Smooth muscle cell of the brain vasculature (primary cell): ENCODE results near the gene PLD4.

Source experiments
- DNase-seq: peaks from one replicate; pipeline ENCODE4 v3.0.0-alpha.2; 2012; ENCODE audit warnings: low read depth, low spot score

PLD4 gene

DNA sequence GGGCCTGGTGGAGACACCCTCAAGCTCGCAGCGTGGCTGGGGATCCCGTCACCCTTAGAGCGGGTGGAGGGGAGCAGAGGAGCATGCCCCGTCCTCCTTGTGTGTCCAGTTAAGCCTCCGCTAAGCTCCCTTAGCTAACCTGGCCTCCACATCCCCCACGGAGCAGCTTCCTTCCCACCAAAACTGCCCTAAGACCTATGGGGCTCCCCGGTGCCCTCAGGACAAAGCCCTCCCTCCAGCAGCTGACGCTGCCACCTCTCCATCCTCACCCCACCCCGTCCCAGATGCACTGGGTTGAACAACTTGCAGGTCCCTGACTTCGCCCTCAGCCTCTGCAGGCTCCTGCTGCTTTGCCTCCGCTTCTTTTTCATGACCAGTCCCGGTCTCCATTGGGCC lies 49.5 kb downstream of the PLD4 start:
- no peak for DNase-seq

DNA sequence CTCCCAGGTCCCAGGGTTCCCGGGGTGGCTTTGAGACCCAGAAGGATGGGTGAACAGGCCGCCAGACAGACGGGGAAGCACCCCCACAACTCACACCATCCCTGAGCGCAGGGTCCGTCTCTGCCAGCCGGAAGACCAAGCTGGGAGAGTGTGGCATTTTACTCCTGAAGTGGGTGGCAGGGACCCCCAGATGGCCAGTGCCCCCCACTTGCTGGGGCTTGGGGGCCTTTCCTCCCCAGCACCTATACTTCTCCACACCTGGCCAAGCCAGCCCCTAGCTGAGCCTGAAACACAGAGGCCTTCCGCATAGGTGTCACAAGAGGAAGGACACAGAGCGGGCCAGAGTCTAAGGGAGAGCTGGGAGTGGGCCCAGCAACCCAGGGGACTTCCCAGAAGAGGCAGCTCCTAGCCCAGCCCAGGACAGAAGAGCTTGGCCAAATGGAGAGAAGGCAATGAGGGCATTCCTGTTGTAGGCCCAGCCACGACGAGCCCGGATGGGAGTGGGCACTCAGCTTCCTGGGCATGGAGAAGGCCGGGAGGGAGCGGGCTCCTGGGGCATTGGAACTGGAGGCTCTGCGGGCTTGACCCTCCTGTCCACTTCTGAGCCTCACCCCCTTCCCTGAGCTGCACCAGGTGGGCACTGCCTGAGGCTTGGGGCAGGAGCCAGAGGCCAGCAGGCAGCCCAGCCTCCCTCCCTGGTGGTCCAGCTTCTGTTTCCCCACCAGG lies 50.1 kb downstream of the PLD4 start:
- DNase-seq = no peak

DNA sequence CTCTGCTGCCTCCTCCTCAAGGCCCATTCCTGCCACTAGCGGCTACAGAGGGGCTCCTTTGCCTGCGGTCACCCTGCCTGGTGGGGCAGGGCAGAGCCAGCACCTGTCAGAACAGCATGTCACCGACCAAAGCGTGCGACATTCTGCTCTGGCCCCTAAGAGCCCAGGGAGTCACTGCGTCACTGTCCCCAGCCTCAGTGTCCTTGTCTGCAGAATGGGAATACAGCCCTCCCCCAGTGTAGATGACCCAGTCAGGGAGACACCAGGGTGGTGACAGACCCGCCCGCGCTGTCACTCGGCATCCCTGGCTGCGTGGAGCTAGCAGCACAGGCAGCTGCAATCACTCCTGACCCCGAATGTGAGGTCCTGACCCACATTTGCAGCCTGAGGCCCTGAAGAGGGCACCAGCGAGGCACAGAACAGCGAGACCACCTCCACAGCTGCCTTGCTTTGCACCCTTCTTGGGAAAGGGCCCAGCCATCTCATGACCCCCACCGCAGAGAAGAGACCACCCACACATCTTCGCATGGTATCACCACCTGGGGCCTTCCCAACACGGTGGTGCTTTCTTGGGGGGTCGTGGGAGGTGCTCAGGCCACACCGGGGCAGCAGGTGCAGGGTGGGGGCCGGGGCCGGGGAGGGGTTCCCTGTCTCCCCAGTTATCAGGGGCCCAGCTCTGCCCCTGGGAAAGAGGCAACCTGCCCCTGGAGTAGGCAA lies 51.0 kb downstream of the PLD4 start:
- no peak for DNase-seq

DNA sequence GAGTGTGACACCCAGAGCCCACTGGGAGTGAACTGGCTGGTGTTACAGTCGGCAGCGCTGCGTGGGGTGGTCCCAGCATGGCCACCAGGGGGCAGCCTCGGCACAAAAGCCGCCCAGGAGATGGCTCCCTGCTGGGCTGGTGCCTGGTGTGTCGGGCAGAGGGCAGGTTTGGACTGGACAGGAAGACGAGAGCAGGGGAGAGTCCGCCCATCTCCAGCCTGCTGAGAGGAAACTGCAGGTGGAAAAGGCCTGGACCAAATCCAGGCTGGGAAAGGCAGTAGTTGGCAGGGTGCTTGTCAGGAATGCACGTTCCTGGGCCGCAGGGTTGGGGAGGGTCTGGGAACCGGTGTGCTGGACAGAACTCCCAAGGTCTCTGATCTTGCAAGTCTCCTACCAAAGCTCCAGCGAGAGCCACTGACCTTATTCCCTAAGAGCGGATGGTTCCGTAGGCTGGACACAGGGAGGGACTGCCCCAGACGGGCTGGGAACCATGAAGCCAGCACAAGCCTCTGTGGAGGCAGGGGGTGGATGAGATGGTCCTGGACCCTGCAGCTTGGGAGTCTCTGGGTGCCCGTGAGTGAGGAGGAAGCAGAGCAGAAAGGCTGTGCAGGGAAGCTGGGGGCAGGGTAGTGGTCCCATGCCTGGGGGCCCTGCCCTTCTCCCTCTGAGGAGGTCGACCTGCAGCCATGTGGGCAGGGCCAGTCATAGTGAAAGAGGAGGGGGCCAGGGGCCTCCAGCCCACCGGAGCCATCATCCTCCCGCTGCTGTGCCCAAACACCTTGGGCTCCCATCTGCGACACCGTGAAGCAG lies 51.7 kb downstream of the PLD4 start:
- no peak for DNase-seq

DNA sequence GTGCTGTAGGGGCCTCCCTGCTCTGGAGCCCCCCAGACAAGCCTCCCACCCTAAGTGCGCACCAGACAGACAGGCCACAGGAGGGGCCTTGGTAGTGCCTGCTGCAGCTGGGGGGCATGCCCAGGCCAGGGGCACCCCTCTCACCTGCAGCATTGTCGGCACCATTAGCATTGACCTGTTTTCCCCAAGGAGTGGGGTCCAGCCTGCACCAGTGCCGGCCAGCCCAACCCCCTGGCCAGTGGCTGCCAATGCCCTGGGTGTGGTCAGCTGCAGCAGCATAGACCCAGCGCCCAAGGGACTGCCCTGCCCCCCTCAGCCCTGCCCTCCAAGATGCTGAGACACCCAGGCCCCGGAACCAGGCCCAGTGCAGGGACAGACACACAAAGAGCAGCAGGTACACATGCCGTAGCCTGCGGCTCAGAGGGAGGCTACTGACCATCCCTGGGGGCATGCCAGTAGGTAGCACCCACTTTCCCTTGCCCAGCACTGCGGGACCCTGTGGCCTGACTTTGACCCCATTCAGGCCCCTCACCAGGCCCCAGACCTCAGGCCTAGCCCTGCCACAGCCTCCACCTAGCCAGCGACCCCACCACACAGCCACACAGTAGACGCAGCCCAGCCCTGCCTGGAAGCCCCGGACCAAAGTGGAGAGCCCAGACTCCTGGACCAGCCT lies 52.5 kb downstream of the PLD4 start:
- DNase-seq = no peak

DNA sequence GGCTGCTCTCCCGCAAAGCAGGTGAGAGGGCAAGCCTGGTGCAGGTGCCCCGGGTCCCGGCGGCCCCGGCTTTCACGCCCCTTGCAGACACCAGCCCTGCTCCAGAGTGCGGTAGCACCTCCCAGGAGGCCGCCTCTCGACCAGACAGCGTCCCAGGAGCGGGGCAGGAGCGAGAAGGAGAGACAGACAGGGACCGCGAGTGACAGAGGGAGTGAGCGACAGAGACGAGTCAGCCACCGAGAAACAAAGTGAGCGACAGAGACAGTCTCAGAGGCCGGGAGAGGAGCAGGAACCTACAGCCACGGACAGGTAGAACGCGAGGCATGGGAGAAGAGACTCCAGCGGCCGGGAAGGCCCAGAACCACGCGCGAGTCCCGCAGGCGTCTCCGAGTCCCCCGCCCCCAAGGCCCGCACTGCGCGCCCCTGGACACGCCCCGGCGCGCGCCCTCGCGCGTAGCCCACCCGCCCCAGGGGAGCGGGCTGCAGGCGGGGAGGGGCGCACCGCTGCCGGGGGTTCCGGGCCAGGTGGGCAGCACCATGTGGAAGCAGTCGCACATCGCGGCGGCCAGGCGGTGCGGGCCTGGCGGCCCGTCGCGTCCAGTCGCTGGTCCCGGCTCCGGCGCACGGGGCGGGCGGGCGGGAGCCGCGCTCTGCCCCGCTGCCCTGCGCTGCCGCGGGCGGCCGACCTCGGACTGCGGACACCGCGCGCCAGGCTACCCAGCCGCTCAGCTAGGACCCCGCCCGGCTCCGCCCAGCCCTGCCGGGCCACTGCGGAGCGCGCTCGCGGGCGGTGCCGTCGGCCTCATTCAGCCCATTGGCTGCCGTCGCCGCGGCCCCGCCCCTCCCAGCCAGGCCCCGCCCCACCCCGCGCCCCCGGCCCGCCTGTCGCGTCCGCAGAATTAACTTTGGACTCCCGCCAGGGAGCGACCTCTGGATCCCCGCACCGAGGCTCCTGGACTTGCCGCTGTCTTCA lies 53.3 kb downstream of the PLD4 start, which contains the start of gene AHNAK2:
AHNAK2 (minus strand) TSS at position 694 of the 973 bp plus-strand sequence; CDS start at position 557, 137 bp downstream.
- no peak for DNase-seq

DNA sequence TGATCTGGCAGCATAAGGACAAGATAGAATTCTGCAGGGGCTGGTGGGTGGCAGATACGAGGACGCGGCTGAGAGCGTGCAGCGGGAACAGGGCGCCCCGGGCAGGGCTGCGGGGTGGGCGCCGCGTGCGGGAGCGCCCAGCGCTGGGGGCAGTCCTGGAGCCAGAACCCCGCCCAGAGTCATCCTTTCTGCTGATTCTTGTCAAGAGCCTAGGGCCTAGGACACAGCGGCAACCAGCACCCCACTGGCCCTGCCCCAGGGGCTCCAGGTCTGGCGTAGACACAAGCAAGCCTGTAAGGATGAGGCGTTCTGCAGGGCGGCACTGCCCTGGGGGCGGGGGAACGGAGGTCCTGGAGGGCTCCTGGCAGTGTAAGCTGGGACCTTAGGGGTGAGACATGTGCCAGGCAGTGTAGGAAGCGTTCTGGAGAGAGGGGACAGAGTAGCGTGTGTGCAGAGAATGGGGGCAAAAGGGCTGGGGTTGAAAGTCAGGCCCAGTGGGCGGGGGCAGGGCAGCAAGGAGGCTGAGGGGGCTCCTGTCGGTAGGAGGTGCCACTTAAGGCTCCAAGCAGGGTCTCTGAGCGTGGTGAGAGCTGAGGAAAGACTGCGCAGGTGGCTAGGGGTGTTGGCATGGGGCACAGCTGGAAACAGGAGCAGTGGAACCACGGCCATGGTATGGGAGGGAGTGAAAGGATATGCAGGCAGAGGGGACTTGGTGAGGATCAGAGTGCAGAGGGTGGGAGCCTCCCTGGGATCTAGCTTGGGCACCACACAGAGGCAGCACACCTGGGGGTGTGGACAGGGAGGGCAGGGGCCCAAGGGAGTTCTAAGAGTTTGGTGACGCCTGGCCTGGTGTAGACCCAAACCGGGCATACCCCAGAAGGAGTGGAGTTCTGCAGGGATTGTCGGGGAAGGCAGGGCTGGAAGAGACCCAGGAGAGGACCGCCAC lies 54.3 kb downstream of the PLD4 start:
- no peak for DNase-seq

DNA sequence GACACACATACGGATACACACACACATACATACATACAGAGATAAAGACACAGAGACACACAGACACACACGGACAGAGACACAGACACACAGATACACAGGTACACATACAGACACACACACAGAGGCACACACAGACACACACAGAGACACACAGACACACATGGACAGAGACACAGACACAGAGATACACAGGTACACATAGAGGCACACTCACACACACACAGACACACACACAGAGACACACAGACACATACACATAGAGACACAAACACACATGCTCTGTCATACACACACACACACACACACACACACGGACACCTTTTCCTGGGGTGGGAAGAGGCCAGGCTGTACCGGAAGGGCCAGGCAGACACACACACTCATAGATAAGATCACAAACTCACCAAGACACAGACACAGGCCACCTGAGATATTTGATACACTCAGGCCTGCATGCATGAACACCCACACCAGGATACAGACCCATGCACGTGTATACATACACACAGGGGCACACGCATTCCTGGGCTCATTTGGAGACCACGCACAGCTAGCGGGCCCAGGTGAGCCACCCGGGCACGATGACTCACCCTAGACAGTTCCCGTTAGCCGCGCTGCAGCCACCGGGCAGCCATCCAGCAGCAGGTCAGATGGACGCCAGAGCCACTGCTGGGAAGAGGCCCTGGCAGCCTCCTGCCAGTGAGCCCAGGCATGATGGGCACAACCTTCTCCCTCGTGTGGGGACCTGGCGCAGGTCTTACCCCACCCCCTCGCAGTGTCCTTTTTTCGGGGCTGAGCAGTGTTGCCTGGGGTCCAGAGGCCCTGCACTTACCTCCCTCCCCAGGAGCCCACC lies 55.3 kb downstream of the PLD4 start:
- DNase-seq = no peak

DNA sequence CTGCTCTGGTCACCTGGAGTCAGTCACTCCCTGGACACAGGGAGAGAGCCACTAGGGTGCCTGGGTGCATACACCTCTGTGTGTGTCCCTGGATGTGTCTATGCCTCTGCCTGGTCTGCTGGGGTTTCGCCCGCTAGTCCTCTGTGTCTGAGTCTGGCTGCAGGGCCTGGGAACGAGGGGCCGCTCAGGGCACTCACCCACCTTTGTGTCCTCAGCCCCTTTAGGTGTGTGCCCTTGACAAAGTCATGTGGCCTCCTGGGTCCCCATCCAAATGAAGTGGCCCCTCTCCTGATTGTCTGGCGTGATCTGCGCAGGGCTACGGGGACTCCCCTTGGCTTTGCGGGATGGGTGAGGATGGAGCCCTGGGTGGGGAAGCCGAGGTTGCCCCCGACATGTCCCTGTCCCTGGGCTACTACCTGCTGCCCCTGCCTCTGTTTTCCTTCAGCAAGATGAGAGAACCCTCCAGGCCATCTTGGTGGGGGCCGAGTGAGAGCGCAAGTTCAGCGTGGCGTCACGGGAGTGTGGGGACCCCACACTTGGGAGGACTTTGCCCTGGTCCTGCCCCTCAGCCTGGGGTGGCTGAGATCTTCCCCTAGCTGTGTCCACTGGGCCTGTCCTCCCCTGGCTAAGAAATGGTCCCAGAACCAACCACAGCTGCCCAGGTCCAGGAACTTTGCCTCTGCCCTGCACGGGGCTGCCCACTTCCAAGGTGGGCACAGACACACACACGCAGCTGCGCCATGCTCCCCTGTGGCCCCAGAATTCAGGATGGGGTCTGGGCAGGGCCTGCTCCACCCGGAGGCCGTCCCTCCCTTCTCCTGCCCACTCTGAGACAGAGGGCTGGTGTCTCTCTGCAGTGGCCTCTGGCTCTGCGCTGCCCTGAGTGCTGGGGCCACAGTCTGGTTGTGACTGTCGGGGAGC lies 56.2 kb downstream of the PLD4 start:
- DNase-seq = no peak

DNA sequence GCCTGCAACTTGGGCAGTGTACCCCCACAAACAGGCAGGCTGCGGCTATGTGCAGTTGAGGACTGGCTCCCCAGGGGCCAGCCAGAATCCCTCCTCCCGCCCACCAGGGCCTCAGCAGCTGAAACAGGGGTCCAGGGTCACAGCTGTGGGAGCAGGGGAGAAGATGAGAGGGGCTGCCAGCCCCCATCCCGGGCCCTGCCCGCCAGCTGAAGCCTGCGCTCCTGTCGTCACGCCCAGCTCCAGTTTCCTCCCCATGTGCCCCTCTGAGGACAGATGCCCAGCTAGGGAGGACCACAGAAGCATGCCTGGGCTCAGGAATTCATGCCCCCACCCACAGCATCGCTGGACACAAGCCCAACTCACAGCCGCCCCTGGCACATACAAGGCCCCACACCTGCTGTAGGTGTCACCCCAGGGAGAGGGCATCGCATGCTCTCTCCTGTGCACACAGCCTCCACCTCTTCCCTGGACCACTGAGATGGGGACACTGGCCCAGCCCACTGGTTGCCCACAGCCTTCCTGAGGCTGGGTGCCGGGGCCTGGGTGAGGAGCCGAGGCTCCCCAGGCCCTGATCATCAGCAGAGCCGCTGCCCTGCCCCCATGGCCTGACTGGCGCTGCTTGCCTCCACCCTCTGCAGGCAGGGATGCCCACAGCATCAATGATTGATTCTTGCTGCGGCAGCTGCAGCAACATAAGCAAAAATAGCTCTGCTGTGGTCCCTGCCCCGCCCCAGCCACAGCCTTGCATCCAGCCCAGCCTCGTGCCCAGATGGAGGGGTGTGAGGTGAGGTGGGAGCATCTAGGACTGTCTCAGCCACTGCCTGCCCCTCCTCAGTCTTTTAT lies 57.2 kb downstream of the PLD4 start:
- DNase-seq = no peak

DNA sequence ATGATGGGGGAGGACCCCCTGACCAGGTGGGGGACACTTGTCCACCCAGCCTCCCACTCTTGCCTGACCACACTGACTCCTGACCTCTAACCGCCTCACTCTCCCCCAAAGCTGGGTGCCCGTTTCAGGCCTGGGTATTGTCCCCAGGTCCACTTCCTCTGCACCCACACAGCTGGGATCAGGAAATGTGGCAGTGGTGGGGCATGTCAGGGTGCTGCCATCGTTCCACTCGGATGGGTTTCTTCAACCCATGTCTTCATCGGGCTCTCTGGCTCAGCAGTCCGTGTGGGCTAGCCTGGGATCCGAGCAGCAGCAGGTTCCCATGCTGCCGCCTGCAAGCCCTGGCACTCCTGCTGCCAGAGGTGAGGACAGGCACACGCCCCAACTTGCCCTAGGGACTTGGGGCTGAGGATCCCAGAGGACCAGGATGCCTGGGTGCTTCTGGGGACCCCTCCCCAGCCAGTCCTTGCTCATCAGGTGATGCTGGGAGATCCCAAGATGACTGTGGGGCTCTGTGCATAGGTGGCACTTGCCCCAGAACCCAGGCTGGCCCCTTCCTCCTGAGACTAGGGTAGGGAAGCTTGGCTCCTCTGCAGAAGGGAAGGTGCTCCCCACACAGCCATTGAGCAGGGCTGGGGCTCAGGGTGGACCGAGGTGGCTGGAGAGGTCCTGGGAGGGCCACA lies 58.0 kb downstream of the PLD4 start:
- DNase-seq = no peak
